GM19238 (cell line): Measurements from ENCODE around the gene ASTN2.

Experiments
- DNase-seq: peaks from one replicate; pipeline ENCODE4 v3.0.0; 2011; ENCODE audit warnings: low spot score; ENCODE audit not compliant: insufficient read length

The ASTN2 gene

DNA sequence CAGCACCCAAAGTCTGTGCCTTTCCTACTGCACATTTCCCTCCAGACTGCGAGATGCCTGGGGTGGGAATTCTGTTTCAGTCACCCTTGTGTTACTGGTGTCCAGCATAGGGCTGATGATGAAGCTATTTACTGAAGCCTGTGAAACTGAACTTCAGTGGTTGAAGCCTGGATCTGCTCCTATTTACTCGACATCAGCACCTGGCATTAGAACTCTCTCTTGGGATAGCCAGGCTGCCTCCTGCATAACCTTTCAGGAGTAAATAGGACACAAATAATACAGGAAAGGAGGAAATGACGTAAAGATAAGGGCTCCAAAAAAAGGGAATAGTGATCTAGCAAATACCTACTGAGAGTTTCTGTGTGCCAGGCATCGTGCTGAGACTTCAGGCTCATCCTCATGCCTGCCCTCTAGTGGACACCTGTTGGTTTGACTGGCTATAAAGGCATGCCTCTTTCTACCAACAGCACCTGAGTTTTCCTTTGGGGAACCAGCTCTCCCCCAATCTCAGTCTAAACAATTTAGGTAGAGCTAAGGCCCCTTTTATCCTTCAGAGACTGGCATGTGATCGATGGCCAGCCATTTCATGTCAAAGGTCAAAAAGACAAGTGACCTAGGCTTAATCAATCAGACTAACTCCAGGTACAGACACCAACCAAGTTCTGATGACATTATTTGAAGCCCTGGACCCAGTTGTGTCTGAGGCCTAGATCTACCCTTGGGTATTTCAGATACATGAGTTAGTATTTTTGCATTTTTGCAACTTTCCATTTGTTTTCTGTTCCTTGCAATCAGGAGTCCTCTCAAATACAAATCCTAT lies 919.8 kb downstream of the ASTN2 start:
- DNase-seq = no peak

DNA sequence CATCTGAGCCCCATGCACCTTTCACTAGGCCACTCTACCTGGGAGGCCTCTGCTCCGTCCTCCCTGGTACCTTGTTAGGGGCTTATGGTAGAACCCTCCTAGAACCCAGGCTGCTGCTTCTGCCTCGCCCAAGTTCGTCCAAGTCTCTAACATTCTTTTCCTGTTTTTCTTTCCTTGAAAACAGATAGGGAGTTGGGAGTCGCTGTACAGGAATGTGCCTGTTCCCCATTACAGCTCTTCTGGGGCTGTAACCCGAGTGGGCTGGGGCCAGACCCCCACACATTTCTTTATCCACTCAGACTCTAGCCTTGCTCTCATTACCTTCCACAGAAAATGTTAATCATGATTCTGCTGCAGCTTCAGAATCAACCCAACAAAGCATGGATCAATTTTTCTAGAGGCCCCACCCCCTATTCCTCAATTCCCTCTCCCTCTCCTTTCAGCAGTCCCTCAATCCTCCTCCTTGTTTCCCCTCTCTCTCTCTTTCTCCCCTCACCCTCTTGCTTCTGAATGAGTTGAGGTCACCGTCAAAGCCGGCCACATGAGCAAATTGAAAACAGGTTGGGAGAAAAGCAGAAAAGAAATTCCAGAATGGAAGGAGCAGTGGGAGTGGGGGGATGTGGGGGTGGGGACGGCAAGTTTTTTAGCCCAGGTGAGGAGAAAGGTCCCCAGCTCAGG lies 921.5 kb downstream of the ASTN2 start:
- DNase-seq = no peak

DNA sequence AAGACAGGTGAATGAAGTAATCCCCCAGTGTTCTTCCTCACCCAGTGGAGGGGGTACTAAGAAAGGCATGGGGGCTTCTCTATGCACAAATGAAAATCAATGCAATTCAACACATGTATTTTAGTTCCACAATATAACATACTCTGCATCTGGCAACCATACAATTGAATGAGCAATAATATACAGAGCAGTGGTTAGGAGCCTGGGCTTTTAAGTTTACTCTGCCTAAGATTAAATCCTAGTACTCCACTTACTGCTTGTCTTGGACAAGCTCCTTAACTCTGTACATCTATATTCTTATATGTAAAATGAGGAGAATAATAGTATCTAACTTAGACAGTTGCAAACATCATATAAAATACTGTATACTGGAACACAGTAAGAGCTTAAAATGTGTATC lies 923.2 kb downstream of the ASTN2 start:
- DNase-seq = no peak

DNA sequence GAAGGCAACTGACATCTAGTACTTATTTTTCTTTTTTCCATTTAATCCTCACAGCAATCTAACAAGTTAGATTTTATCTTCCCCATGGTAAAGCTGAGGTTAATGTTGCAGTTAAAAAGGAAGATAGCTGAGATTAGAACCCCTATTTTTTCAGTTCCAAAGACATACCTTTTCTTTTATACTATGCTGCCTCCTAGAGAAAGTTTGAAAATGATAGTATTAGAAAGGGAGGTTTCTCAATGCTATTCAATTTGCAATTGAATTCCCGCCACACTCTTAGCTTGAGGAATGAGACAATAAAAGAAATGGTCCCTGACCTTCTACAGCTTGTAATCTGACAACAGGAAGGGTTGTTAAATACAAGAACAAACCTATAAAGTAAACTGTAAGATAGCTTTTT lies 923.6 kb downstream of the ASTN2 start:
- no peak for DNase-seq

DNA sequence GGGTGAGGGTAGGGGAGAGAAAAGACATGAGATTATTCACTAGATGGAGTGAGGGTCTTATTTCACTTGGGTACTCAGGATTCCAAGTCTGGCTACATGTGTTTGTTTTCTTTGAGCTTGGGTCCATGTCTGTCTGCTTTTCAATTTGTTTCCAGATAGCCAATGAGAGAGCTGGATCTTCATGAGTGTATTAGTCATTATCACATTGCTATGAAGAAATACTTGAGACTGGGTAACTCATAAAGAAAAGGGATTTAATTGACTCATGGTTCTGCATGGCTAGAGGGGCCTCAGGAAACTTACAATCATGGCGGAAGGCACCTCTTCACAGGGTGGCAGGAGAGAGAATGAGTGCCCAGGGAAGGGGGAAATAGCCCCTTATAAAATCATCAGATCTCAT lies 924.5 kb downstream of the ASTN2 start:
- no peak for DNase-seq

DNA sequence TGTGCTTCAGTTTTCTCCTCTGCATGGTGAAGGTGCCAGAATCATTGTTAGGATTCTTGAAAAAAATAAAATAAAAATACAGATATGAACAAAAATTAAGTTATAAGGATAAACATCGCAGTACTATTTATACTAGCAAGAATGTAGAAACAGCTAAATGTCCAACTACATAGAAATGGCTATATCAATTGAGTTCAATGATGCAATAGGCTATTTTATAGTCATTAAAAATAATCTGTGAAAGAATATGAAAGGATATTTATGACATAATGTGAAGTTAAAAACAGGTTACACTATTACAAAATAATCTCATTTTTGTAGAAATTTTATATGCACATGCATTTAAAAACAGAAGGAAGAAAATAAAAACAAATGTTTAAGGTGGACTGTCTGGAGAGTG lies 926.5 kb downstream of the ASTN2 start:
- DNase-seq = no peak

DNA sequence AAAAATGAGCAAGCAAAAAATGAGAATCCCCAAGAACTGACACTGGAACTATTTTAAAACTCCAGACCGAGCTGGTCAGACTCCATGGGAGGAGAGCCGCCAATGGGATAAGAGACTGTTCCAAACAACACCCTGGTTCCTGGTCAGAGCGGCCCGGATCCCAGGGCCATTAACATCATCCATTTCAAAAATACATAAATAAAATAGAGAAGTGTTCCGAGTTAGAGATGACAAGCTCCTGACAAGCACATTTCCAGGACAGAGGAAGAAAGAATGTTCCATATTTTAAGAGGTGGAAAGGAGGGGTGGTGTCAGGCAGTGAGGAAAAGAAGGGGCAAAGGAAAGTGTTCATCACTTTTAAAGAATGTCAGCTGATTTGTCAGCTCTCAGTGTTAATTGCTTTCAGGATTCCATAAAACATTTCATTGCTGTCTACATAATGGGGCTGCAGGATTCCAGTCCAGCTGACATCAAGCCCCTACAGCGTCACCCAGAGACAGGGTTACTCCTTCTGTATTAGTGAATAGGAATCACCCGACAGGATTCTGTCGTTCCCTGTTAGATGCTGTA lies 930.3 kb downstream of the ASTN2 start:
- DNase-seq = no peak

DNA sequence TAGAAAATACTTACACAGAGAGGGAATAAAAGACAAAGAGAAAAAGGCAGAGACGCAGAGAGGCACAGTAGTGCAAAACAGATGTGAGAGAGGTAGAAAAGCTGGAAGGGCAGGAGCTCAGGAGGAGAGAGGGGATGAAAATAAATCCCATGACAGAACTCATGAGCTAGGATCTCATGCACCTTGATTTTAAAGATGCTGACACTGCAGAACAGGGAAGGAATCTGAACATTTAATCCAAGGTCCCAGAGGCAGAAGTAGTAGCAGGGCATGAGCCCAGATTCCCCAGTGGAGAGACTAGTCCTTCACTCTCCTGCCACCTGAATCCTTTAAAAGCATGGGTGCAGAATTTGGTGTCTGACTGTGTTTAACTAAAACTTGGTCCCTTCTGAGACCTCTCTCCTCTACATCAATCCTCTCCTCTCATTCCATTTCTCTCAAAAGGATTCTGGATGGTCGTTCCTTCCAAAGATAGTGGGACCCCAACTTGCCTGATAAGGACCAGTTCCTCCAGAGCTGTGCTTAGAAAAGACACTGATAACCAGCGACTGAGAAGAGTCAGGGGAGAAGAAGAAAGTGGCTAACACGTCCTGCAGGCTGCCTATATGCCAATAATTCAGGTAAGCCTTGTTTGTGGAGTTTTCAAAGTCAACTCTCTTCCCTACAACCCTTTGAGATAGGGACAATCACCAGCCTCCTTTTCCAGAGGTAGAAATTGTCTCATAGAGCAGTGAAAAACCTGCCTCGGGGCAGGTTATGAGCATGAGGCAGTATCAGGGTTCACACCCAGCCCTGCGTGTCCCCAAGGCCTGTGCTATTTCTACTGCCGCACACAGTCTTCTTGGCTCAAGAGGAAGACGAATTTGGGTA lies 931.0 kb downstream of the ASTN2 start:
- DNase-seq = no peak

DNA sequence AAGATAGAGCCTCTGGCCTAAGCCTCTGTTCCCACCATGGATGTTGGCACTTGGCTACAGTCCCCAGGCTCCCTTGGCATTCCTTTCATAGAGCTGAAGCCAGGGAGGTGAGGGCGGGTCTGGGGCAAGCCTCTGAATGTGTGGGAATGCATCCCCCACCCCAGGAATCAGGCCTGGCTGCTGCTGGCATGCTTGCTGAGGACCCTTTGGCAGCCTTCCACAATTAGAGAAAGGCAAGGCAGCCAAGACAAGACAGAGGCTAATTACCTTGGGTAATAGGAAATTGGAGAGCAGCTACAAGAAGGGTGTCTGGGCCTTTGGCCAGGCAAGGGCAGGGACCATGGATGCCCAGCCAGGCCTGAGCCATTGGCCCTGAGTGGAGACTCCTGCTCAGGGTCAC lies 932.1 kb downstream of the ASTN2 start:
- no peak for DNase-seq

DNA sequence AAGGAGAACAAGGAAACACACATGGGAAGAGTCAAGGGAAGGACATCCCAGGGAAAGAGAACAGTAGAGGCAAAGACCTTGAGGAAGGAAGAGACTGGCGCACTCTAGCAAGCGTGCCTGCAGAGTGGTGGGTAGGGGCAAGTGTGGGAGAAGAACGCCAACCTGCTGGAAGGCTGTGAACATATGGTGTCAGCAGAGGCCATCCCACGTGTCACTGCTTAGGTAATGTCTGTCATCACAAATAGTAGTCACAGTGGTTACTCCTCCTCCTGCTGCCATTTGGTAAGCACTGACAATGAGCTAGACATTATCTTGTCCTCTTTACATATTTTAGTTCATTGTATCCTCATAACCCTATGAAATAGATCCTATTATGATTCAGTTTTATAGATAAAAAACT lies 934.2 kb downstream of the ASTN2 start:
- DNase-seq = no peak

DNA sequence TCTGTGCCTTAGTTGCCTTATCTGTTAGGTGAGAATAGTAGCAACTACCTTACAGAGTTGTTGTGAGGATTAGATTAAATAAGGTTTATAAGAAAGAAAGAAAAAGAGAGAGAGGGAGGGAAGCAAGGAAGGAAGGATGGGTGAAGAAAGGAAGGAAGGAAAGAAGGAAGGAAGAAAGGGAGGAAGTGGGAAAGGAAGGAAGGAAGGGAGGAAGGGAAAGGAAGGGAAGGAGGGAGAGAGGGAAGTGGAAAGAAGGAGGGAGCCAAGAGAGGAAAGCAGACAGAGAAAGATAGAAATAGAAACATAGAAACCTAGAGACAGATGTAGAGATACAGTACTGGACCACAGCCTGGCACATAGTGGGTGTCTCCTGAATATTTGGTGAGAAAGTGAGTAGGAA lies 934.9 kb downstream of the ASTN2 start:
- no peak for DNase-seq

DNA sequence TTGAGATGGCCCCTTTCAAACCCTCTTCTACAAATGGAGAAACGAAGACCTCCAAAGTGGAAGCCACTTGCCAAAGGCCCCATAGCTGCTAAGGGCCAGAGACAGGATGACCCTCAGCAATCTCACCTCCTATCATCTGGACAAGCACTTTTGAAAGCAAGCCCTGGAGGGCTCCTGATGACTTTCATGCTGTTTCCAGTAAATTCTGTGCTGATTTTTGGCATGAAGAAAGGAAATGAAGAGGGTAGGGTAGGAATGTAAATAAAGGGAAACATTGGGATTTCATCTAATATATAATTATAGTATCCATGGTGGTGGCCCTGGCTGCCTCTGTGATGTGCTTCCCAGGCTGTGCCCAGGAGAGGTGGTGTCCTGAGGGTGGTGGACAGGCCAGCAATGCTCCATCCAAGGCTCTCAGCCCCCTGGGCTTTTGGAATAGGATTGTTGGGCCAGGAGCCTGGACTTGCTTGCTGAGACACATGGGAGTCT lies 935.8 kb downstream of the ASTN2 start:
- no peak for DNase-seq

DNA sequence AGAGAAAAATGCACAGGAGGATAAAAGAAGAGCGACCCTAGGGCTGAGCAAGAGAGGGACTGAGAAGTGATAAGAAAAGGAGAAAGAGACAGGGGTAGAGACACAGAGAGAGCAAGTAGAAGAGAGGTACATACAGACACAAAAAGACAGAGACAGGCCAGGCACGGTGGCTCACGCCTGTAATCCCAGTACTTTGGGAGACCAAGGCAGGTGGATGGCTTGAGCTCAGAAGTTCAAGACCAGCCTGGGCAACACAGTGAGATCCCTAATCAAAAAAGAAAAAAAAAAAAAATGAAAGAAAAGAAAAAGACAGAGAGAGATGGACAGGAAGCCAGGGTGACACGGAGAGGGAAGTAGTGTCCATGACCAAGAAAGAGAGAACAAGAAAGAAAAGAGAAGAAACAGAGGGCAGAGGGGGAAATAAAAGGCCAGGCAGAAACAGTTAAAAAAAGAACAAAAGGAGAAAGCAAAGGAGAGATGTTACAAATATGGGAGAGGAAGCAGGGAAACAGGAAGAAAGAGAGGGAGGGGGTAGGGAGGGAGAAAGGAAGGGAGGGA lies 937.2 kb downstream of the ASTN2 start:
- no peak for DNase-seq

DNA sequence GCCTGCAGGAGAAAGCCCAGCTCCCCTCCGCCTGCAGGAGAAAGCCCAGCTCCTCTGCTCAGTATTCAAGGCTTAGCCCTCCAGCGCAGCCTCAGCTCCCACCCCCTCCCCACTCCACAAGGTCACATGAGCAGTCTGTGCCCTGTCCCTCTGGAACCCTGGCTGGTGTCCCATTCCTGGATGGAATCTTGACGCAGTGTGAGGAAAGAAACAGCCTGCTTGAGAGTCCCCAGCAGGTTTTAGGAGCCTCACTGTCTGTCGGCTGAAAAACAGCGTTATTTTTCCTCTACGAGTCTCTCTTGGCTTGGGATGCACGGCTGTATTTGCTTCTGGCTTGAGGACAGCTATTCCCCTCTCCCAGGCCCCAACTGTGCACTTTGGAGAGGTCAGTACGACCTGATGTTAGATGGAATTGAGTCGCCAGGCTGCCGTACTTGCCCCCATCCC lies 937.9 kb downstream of the ASTN2 start:
- DNase-seq = no peak

DNA sequence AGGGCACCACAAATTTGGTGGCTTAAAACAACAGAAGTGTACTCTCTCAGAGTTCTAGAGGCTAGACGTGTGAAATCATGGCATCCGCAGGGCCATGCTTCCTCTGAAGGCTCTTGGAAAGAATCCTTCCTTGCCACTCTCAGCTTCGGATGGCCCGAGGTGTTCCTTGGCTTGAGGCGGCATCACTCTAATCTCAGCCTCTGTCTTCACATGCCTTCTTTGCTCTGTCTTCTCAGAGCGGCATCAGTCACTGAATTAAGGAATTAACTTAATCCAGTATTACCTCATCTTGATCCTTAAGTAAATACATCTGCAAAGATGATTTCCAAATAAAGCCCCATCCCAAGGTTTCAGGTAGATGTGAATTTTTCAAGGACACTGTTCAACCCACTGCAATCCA lies 938.9 kb downstream of the ASTN2 start:
- DNase-seq = no peak

DNA sequence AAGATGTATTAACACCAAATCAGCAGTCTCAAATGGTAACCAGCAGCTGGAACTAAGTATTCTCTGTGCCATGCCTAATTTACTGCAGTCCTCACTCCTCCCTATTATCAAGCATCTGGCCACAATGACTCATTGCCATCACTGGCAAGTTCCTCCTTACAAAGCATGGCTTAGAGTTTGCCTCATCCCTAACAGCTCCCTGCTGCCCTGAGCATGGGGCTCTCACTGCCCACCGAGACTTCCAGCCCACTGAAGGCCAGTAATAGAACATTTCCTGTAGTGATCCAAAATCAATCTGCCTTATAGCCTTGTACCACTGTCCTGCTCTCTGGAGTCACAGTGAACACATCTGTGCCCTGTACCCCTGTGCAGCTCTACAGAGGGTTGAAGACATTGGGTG lies 939.7 kb downstream of the ASTN2 start:
- DNase-seq = no peak

DNA sequence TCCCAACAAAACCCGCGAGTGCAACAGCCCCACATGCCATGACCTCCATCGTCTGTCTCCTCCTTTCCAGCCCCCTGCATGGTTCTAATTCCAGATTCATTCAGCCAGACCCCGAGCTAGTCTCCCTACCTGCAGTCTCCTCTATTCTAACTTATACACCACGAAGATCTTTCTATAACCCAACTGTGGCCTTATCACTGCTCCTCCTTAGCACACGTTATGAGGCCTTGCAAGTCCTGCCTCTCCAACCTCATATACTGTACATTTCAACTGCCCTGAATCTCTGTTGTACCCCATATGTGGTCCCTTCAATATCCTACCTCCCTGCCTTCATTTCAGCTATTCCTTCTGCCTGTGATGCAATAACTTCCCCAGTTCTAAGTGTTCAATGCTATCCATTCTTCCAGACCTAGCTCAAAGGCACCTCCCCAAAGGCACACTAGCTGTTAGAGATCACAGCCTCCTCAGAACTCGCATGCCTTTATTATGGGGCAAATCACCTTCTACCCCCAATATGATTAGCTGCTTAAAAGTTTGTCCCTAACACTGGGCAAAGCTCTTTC lies 942.8 kb downstream of the ASTN2 start:
- no peak for DNase-seq

DNA sequence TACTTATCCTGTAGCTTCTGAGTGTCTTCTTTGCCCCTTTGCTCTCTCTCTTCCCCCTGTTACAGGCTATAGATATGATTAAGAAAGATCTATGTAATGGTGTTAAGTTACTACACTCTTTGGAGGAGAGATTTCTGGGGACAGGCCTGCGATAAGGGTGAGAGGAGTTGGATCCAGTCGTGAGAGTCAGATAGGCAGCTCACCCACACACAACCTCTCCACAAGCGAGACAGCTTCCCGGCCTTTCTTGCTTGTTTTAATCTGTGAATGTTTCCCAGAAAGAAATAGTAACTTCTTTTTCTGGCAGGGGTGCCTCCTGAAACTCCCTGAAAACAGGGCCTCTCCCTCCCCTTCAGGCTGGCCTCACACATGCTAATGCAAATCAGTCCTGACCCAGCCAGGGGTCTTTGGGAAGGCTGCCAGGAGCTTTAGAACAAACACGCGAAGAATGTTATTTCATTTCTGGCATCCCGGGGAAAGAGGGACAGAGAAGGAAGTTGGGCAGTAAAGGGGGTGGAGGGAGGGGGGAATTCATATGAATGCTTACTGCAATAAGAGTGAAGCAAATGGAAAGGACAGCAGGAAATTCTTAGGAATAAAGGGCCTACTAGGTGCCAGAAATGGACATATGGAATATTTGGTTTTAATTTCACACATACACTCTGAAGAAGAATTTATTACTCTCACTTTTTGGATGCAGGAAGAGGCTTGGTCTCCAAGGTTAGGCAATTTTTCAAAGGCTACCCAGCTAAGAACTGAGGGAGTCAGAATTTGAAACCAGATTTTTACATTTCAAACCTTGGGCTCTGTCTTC lies 943.6 kb downstream of the ASTN2 start:
- no peak for DNase-seq

DNA sequence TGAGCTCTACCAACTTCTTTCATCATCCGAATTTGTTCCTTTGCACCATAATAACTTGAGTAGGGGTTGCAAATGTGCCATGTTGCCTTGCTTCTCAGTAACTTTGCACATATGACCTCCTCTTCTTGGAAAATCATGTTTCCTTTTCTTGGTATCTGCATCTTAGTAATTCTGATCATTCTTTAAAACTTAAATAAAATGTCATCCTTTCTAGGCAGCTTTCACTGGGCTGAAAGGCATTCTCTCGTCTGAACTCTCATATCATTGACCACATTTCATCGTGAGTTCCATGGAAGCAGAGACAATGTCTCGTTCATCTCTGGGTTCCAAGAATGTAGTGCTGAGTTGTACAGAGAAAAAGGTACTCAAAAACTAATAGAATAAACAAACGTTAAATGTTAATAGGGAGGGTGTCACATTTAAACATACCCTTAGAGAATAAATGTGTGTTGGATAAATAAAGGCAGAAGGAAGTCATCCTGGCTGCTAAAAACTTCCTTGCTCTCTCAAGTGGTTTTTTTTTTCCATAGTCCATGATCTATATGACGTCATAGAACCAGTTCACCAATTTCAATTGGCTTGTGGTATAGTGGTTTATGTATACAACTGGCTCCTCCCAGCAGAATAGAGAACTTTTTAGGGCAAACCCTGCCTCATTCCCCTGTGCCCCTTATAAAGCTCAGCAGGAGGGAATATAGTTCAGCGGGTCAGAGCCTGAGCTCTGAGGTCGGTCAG lies 945.9 kb downstream of the ASTN2 start:
- DNase-seq = no peak
